Measurements from ENCODE around the gene GMIP.

GRCh38 chr19:19687090-19687489, 43.6 kb upstream of the GMIP start:
- TF ChIP-seq CTCF (IDR thresholded peaks at IDR 0.05 in 8 of 11, conservative IDR thresholded peaks at IDR 0.05 in 3 of 11): no peak
- no peak for TF ChIP-seq POLR2A (IDR thresholded peaks at IDR 0.05)
- TF ChIP-seq POLR2AphosphoS5 (IDR thresholded peaks at IDR 0.05): peak in 1 of 3 donors; percentile 3
